GM18858 (cell line): Measurements from ENCODE around the gene C19orf47.

Experiments used
- ATAC-seq: cut with Tn5 transposase; IDR thresholded peaks from one replicate; pipeline ENCODE4 v1.9.1; 2021; ENCODE audit not compliant: unreplicated experiment

The C19orf47 gene

DNA sequence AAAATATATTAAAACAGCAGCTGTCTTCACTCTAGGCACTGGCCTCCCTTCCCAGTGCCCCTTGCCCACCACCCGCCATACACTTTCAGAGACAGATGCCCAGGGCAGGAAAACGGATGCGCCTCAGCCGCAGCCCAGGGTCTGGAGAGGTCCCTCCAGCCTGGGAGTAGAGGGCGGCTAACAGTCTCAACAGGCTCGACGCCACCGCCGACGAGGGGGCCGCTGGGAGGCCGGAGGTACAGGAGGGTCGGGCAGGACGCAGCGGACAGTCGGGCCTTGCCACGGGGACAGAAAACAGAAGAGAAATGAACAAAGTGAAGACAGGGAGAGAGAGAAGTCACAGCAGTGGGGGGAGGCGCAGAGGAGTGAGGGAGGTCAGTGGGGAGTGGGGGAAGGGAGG lies 27.1 kb downstream of the C19orf47 start:
- no peak for ATAC-seq

DNA sequence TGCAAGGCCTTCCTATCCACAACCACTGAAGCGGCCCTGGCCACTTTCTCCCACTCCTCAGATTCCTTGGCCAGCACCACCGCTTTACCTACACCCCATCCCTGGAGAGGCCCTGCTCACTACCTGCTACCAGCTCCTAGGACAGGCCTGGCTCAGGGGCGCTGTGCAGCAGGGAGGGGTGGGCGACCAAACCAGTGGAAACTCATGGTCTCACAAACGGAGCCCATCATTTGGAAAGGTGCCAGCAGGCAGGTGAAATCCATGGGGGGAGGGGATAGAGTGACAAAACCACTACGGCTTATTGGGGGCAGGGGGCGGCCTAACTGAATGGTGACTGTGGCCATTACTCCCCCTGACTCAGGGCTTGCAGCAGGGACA lies 27.6 kb downstream of the C19orf47 start:
- ATAC-seq, result no peak

DNA sequence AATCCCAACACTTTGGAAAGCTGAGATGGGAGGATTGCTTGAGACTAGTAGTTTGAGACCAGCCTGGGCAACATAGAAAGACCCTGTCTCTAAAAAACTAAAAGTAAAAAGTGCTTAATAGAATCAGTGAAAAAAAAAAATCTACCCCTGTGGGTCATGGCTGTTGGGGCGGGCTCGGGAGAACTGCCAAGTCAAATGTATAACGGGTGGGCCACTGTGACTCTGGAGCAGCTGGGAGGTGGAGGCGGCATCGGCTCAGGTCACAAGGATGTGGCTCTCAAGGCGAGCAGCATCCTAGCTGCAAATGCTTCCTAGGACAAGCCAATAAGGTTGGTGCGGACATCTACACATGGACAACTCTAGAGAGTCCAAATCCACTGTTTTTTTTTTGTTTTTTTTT lies 30.9 kb downstream of the C19orf47 start:
- no peak for ATAC-seq

DNA sequence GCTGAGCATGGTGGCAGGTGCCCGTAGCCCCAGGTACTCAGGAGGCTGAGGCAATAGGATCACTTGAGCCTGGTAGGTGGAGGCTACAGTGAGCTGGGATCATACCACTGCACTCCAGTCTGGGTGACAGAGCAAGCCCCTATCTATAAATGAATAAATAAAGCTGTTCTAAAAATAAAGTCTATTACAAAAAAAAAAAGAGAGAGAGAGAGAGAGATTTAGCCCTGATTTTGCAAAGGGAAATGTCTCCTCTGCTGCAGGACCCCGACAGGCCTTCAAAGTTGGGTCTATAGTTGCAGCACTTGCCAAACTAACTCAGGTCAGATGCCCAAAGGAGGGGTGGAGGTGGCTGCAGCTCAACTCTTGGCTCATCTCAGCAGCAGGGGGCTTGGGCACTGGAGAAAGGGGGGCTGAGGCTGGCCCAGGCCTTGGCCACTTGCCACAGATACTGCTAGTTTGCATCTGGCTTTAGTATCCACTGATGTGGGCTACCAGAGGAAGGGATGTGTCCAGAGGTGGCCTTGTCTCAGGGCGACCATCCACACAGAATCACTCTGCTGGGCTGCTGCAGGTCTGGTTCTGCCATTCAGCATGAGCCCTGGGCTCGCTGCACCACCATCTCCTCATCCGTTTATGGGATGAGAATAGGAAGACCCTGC lies 32.3 kb downstream of the C19orf47 start:
- ATAC-seq, result no peak

DNA sequence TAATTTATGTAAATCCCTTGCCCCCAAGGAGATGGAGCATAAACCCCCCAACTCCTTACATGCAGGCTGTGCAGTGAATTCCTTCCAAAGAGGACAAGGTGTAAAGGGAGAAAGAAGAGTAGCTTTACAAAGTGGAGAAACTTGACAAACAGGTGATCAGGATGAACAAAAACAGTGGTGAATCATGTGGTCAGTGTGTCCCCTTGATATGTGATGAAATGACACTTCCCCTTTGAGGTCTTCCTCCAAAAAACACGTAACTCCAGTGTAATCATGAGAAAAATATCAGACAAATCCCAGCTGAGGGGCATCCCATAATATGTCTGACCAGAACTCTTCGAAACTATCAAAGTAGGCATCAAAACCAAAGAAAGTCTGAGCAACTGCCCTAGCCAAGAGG lies 33.5 kb downstream of the C19orf47 start:
- ATAC-seq, result no peak

DNA sequence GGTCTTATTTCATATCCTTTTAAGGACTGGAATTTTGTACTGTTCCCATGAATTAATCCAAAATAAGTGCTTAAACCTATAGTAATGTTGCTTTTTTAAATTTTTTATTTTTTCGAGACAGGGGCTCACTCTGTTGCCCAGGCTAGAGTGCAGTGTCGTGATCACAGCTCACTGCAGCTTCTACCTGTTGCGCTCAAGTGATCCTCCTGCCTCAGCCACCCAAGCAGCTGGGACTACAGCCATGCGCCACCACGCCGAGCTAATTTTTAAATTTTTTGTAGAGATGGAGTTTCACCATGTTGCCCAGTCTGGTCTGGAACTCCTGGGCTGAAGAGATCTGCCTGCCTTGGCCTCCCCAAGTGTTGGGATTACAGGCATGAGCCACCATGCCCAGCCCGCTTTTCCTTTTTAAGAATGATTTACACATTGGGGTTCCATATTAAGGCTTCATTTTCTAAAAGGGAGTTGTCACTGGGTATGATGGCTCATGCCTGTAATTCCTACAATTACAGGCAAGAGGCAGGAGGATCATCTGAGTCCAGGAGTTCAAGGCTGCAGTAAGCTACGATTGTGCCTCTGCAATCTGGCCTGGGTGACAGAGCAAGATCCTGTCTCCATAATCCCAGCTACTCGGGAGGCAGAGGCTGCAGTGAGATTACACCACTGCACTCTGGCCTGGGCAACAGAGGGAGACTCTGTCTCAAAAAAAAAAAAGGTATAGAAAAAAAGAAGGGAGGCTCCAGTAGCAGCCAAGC lies 34.8 kb downstream of the C19orf47 start:
- ATAC-seq, result no peak

DNA sequence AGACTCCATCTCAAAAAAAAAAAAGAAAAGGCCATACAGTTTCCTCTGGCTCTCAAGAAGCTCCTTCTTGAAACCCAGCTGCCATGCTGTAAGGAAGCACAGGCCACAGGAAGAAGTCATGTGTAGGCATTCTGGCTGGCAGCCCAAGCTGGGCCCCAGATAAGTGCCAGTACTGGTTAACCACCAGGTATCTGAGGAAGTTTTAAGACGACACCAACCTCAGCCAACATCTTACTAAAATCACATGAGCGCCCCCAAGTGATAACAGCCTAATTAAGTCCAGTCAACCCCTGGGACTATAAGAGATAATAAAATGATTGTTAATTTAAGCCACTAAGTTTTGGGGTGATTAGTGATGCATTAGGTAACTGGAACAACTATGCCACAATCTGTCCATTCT lies 35.7 kb downstream of the C19orf47 start:
- no peak for ATAC-seq

DNA sequence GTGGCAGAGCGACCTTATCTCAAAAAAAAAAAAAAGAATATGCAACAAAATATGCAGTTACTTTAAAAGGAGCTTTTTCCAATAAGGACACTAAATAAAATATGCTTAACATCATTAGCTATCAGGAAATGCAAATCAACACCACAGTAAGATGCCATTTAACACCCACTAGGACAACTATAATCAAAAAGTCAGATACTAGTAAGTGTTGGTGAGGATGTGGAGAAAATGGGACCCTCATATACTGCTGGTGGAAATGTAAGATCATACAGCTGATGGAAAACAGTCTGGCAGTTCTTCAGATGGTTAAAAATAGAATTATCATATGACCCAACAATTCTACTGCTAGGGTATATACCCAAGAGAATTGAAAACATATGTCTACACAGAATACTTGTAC lies 38.5 kb downstream of the C19orf47 start:
- ATAC-seq, result no peak

DNA sequence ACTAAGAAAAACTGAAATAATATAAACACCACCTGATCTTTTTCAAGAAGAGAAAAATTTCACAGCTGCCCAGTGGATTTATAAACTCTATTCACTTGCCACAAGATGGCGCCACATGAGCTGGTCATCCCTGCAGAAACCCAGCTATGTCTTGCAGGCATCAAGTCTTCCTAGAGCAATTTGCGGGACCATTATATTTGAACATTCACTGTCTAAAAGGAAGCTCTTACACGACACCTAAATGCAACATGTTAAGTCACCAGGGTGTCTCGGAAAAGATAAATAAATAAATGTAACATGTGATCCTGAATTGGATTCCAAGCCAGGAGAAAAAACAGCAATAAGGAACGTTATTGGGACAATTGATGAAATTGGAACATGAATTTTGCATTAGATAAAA lies 42.8 kb downstream of the C19orf47 start:
- ATAC-seq, result no peak

DNA sequence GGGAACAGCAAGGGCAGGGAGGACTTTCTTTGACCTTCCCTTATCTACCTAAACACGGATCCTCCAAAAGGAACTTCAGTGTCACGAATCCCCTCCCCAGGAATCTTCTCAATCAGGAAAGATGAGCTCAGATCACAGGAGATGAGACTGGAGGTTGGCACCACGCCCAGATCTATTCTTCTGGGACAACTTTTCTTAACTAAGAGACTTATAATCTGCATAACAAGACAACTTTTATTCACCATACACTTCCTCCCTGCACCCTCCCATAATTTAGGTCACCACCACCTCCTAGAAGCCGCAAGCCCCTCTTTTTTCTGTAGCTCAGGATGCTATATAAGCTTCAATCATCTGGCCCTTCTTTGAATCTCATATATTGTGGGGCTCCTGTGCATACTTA lies 43.9 kb downstream of the C19orf47 start:
- no peak for ATAC-seq

DNA sequence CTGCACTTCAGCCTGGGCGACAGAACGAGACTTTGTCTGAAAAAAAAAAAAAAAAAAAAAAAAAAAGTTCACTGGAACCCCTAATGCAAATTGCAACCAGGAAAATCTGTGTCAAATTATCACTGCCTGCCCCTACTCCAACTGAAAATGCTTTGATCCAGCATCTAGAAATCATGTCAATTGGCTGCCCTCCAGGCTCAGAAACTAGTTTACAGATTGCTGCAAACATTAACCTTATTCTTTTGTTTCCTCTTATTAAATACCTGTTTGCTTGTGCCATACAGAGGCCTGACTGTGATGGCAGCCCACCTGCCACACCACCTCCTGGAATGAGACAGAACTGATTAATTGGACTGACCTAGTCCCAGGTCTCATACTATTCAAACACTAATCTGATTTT lies 44.4 kb downstream of the C19orf47 start:
- ATAC-seq, result no peak

DNA sequence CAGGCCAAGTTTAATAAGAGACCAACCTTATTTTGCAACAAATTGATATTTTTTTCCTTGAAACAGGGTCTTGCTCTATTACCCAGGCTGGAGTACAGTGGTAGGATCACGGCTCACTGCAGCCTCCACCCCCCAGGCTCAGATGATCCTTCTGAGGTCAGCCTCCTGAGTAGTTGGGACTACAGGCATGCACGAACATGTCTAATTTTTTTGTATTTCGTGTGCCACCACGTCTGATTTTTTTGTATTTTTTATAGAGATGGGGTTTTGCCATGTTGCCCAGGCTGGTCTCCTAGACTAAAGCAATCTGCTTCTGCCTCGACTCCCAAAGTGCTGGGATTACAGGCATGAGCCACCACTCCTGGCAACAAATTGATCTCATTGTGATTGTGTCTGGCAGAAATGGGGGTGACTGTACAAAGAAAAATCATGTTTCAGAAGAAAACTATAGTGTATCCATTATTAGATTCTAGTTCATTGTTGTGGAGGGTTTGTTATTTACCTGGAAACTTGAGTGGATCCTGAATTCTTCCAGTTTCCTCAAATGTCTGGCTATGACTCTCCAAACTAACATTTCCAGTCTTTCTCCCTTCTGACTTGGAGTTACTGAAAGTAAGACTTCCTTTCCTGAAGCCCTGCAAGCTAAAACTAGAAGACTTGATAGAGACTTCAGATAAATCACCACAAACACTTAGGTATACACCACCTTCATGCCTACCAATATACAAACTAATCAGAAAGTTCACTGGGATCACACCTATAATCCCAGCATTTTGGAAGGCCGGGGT lies 45.8 kb downstream of the C19orf47 start:
- no peak for ATAC-seq

DNA sequence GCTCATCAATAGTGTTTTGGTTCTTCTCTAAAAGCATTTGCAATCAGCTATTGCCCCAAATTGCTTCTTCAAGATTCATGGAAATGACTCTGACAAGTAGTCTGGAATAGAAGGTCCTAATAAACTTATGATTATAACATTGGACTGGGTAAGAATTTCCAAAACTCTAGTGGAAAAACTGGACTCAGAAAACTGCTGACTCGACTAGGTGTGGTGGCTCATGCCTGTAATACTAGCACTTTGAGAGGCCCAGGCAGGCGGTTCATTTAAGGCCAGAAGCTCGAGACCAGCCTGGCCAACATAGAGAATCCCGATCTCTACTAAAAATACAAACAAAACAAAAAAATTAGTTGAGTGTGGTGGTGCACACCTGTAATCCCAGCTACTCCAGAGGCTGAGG lies 47.5 kb downstream of the C19orf47 start:
- ATAC-seq, result no peak

DNA sequence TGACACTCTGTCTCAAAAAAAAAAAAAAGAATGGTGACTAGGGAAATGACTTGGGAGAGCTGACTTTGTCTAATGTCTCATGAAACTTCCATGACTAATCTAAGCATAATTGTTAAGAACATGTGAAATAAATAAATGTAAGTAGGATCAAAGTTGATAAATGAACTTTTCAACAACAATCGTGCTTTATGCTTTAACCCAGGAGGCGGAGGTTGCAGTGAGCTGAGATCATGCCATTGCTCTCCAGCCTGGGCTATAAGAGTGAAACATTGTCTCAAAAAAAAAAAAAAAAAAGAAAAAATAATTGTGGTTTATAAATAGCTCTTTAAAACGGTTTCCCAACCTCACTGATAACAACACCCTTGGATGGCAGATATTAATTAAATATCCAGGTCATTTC lies 50.2 kb downstream of the C19orf47 start:
- no peak for ATAC-seq

DNA sequence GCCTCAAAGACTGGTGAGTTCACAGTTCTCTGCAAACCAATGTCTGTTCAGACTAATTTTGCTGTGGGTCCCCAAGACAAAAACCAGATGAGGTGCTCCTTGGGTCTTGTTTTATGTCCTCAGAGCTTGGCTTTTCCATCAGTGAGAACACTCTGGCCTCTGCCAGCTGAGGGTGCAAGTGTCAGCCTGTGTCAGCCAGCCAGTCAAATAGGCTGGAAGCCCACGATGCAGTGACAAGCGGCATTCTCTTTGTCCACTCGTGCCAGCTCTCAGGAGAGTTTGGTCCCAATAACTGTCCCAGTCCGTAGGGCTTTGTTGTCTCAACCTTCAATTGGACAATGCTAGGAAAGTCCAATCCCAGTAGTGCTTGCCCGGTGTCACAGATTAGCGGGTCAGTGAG lies 53.6 kb downstream of the C19orf47 start:
- ATAC-seq, result no peak

DNA sequence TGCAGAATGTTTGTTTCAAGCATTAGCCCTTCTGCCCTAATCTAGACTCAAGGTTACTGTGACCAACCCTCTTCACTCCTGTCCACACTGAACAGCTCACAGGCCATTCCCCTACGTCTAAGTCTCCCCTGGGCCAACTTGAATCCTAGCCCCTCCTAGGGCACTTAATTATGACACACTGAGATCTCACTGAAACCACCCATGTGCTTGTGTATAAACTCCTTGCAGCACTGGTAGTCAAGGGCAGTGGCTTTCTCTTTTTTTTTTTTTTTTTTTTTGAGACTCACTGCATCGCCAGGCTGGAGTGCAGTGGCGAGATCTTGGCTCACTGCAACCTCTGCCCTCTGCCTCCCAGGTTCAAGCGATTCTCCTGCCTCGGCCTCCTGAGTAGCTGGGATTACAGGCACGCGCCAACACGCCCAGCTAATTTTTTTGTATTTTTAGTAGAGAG lies 61.2 kb downstream of the C19orf47 start:
- no peak for ATAC-seq

DNA sequence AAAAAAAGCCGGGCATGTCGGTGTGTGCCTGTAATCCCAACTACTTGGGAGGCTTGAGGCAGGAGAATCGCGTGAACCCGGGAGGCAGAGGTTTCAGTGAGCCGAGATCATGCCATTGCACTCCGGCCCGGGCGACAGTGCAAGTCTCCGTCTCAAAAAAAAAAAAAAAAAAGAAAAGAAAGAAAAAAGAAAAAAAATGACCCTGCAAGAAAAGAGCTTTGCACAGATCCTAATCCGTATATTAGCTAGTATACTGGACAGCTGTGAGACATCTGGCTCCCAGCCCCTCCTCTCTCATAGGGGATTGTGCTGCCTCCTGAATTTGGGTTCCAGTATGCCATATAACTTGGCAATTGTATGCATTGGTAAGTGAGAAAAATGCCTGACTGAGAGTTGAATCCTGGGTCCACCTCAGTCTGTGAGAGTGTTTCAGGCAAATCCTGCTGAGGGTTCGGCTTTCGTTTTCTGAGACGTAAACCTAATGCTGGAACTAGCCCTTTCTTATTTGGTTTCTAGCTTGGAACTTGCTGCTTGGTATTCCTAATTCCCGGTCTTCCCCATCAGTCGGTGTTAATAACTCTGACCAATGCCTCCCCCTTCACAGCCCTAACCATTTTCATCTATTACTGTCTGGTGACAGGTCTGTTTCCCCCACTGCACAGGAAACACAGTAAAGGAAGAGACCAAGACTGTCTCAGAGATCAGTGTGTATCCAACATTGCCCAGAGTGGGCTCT lies 61.8 kb downstream of the C19orf47 start:
- ATAC-seq, result no peak

DNA sequence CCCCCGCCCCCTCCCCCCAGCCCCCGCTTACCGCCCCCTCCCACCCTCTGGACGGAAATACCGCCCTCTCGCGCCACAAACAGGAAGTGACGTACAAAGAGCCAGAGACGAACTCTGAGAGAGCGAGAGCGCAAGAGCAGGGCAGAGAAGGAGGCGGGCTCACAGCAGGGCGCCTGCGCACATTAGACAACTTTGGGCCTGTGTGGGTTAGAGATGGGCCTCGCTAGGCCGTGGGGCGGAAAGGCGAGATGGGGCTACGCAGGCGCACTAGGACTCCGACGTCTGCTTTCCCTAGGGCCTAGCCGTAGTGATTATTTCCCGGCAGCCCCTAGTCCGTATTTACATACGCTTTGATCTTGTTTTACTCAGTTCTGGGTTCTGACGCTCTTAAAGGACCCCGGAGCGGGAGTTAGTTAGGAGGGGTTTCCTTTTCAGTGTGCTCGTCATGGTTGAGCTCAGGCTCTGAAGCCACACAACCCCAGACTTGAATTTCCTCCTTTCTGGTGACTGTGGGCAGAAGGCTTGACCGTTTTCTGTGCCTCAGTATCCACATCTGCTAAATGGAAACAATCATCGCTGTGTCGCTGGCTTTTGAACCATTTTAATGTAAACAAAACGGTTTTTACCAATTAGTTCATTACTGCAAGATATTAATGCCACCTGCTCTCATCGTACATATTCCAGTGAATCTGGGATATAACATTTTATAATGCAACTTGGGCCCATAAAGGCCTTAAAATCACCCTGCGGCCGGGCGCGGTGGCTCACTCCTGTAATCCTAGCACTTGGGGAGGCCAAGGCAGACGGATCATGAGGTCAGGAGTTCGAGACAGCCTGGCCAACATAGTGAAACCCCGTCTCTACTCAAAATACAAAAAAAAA lies 62.6 kb downstream of the C19orf47 start:
- ATAC-seq, result peak; percentile 72

DNA sequence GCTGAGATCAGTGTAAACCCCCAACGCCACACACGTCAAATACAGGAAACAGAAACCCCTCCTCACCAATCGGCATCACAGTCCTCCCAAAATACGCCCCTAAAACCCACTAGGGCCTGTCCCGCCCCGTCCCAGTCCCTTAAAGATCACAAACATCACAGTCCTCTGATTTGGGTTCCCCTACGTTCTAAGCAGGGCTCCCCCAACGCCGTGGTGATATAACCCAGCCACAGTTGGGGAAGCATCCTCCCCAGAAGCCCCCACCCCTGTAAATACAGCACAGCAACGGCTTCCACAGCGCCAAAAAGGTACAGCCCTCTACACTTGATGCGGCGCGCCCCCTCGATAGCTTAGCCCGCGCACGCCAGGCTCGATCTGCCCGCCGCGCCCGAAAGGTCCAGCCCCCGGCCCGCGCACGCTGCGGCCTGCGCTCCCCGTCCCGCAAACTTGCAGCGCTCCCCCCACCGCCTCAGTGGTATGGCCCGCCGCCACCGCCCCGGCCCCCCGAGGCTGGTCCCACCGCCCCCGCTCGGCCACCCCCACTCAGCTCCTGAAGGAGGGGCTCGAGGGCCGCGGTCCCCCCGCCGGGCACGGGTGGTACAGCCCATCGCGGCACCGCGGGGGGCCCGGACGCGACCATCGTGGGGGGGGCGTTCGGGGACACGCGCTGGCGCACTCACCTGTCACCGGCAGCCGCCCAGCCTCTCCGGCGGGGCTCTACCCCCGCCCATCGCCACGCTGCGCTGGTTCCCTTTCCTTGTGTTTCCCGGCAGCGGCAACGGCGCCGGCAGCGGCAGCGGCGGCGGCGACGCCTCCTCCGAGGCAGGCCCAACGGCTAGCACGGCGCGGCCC lies 63.5 kb downstream of the C19orf47 start, which contains the start of gene AKT2:
Gene AKT2 (minus strand): TSS at position 845 of the 852 bp plus-strand sequence. CDS start 20,078 bp downstream, outside the sequence.
- no peak for ATAC-seq

DNA sequence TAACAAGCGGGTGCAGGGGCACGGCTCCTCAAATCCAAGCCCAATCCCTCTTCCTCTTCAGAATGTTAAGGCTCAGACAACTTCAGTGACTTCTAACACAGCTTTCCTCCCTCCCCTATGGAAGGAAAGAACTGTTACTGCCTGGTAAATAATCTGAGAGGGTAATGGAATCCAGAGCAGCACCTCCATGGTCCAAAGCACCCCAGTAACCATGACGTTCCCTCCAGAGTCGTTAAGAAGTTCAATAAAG lies 64.0 kb downstream of the C19orf47 start:
- ATAC-seq, result no peak
